H1 (cell line): ENCODE results near the gene CBLC. TPM values are rescaled to one million over a fixed set of nuclear protein-coding genes. Genes with fewer than 3 reads are reported as not detected.

ENCODE experiments used
- JUN ChIP-seq: IDR thresholded peaks from 2 replicates; pipeline ENCODE4 v1.6.1; 2011; ENCODE audit warnings: low read depth, mild to moderate bottlenecking, improper control_type of control experiment, low read length
- RNF2 ChIP-seq: fragments of 200-900, 300-1000 bp; sonication (generic); IDR thresholded peaks from 2 replicates; pipeline ENCODE4 v1.7.1; 2016; ENCODE audit warnings: borderline replicate concordance, low read depth, mild to moderate bottlenecking, antibody characterized with exemption, low read length; ENCODE audit not compliant: poor library complexity, severe bottlenecking; ENCODE audit errors: missing control alignments
- SP2 ChIP-seq: IDR thresholded peaks from 2 replicates; pipeline ENCODE4 v1.6.1; 2012; ENCODE audit warnings: mild to moderate bottlenecking, low read length, inconsistent platforms
- YY1 ChIP-seq: IDR thresholded peaks from 2 replicates; pipeline ENCODE4 v1.6.1; 2011; ENCODE audit warnings: low read depth, mild to moderate bottlenecking, low read length
- polyA plus RNA-seq, 7 experiments: library from polyadenylated mRNA; depleted of rRNA in 3 of 7; stranded (reverse) in 5 of 7; unstranded in 2 of 7; fragments of >200 nt in 5 of 7; fragments of 200-250 nt in 2 of 7; gene quantifications; 1 replicate in 5 of 7; 2 replicates in 1 of 7; 4 replicates in 1 of 7; pipeline versions ENCODE4 v1.2.1 to v1.2.3, GENCODE V29; 2011 to 2013; ENCODE audit warnings: missing spikeins in 2 of 7, mixed read lengths in 2 of 7
- total RNA-seq: library from RNA; stranded (reverse); fragmentation: NEBNext Ultra II Directional; extraction: Animal tissue kit (Norgen Biotek cat#: 25700); gene quantifications from 2 replicates; pipeline ENCODE4 v1.2.1, GENCODE V29; 2021
- TF ChIP-seq, protein P1 (sequence below): fragments of 300-600 bp; sonication (generic); IDR thresholded peaks from 2 replicates; pipeline ENCODE4 v1.7.1; 2012; ENCODE audit warnings: low read length, moderate library complexity, mild to moderate bottlenecking, inconsistent platforms; ENCODE audit not compliant: insufficient replicate concordance

Gene CBLC
- total and polyA plus RNA-seq, 2 of the 8 experiments (the other 6 are each of a cell fraction or from before 2014, with no cell fraction given), result 17.4 to 35.7 TPM

DNA sequence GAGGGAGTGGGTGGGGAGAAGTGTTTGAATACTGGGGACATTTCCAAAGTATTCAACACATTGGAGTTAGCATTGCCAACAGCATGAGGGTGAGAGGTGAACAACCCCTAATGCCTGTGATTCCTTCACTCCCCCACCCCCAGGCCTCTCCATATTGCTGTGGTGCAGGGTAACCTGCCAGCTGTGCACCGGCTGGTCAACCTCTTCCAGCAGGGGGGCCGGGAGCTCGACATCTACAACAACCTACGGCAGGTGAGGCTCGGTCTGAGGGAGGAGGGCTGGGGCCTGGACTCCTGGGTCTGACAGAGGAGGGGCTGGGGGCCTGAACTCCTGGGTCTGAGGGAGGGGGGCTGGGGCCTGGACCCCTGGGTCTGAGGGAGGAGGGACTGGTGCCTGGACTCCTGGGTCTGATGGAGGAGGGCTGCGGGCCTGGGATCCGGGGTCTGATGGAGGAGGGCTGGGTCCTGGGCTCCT, 21.6 kb upstream of the CBLC start (continued):
- TF ChIP-seq, protein P1, sequence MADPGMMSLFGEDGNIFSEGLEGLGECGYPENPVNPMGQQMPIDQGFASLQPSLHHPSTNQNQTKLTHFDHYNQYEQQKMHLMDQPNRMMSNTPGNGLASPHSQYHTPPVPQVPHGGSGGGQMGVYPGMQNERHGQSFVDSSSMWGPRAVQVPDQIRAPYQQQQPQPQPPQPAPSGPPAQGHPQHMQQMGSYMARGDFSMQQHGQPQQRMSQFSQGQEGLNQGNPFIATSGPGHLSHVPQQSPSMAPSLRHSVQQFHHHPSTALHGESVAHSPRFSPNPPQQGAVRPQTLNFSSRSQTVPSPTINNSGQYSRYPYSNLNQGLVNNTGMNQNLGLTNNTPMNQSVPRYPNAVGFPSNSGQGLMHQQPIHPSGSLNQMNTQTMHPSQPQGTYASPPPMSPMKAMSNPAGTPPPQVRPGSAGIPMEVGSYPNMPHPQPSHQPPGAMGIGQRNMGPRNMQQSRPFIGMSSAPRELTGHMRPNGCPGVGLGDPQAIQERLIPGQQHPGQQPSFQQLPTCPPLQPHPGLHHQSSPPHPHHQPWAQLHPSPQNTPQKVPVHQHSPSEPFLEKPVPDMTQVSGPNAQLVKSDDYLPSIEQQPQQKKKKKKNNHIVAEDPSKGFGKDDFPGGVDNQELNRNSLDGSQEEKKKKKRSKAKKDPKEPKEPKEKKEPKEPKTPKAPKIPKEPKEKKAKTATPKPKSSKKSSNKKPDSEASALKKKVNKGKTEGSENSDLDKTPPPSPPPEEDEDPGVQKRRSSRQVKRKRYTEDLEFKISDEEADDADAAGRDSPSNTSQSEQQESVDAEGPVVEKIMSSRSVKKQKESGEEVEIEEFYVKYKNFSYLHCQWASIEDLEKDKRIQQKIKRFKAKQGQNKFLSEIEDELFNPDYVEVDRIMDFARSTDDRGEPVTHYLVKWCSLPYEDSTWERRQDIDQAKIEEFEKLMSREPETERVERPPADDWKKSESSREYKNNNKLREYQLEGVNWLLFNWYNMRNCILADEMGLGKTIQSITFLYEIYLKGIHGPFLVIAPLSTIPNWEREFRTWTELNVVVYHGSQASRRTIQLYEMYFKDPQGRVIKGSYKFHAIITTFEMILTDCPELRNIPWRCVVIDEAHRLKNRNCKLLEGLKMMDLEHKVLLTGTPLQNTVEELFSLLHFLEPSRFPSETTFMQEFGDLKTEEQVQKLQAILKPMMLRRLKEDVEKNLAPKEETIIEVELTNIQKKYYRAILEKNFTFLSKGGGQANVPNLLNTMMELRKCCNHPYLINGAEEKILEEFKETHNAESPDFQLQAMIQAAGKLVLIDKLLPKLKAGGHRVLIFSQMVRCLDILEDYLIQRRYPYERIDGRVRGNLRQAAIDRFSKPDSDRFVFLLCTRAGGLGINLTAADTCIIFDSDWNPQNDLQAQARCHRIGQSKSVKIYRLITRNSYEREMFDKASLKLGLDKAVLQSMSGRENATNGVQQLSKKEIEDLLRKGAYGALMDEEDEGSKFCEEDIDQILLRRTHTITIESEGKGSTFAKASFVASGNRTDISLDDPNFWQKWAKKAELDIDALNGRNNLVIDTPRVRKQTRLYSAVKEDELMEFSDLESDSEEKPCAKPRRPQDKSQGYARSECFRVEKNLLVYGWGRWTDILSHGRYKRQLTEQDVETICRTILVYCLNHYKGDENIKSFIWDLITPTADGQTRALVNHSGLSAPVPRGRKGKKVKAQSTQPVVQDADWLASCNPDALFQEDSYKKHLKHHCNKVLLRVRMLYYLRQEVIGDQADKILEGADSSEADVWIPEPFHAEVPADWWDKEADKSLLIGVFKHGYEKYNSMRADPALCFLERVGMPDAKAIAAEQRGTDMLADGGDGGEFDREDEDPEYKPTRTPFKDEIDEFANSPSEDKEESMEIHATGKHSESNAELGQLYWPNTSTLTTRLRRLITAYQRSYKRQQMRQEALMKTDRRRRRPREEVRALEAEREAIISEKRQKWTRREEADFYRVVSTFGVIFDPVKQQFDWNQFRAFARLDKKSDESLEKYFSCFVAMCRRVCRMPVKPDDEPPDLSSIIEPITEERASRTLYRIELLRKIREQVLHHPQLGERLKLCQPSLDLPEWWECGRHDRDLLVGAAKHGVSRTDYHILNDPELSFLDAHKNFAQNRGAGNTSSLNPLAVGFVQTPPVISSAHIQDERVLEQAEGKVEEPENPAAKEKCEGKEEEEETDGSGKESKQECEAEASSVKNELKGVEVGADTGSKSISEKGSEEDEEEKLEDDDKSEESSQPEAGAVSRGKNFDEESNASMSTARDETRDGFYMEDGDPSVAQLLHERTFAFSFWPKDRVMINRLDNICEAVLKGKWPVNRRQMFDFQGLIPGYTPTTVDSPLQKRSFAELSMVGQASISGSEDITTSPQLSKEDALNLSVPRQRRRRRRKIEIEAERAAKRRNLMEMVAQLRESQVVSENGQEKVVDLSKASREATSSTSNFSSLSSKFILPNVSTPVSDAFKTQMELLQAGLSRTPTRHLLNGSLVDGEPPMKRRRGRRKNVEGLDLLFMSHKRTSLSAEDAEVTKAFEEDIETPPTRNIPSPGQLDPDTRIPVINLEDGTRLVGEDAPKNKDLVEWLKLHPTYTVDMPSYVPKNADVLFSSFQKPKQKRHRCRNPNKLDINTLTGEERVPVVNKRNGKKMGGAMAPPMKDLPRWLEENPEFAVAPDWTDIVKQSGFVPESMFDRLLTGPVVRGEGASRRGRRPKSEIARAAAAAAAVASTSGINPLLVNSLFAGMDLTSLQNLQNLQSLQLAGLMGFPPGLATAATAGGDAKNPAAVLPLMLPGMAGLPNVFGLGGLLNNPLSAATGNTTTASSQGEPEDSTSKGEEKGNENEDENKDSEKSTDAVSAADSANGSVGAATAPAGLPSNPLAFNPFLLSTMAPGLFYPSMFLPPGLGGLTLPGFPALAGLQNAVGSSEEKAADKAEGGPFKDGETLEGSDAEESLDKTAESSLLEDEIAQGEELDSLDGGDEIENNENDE, result no peak
- TF ChIP-seq RNF2 (no peak), SP2 (no peak), YY1 (no peak), JUN (no peak)
